GM18502 (cell line): ENCODE data around the gene HOXA10.

Source experiments
- ATAC-seq: cut with Tn5 transposase; IDR thresholded peaks from one replicate; pipeline ENCODE4 v1.9.1; 2021; ENCODE audit warnings: mild to moderate bottlenecking; ENCODE audit not compliant: unreplicated experiment, poor library complexity

HOXA10 gene

GRCh38 chr7:27133409-27134231, 40.5 kb downstream of the HOXA10 start:
- ATAC-seq, result no peak

GRCh38 chr7:27132978-27133377, 41.1 kb downstream of the HOXA10 start:
- no peak for ATAC-seq

- ATAC-seq, result no peak
These were observed 41.9 kb downstream of the HOXA10 start for GRCh38 chr7:27132214-27132613.

GRCh38 chr7:27131390-27131819, 42.7 kb downstream of the HOXA10 start:
- ATAC-seq, result no peak

GRCh38 chr7:27130540-27131389, 43.4 kb downstream of the HOXA10 start, which contains the start of gene HOXA4:
Gene HOXA4 (minus strand): TSS chr7:27130757. CDS start chr7:27130733, 24 bp downstream.
- ATAC-seq, result no peak

GRCh38 chr7:27129729-27130539, 44.2 kb downstream of the HOXA10 start:
- no peak for ATAC-seq

- no peak for ATAC-seq
These were observed 45.1 kb downstream of the HOXA10 start for GRCh38 chr7:27128776-27129728.

- ATAC-seq, result no peak
These were observed 46.1 kb downstream of the HOXA10 start for GRCh38 chr7:27128034-27128433.

- ATAC-seq, result no peak
These were observed 47.4 kb downstream of the HOXA10 start for GRCh38 chr7:27126596-27127327.

GRCh38 chr7:27125986-27126394, 48.1 kb downstream of the HOXA10 start:
- ATAC-seq, result no peak

- no peak for ATAC-seq
These were observed 49.0 kb downstream of the HOXA10 start for GRCh38 chr7:27124902-27125689.

GRCh38 chr7:27124096-27124901, 49.8 kb downstream of the HOXA10 start:
- no peak for ATAC-seq

- ATAC-seq, result no peak
These were observed 50.6 kb downstream of the HOXA10 start for GRCh38 chr7:27123477-27124053.

GRCh38 chr7:27123007-27123476, 51.1 kb downstream of the HOXA10 start:
- ATAC-seq, result no peak

GRCh38 chr7:27122077-27122910, 51.8 kb downstream of the HOXA10 start:
- ATAC-seq, result no peak

GRCh38 chr7:27121684-27122076, 52.4 kb downstream of the HOXA10 start:
- no peak for ATAC-seq
